NCI-H2107 (cell line): ENCODE measurements around the gene OR8K1.

Experiments used
- DNase-seq: peaks from one replicate; lab custom pipeline; 2025; lab: John Stamatoyannopoulos, UW

Gene OR8K1

GRCh38 chr11:56345739-56346138 is at the start of gene OR8K1:
Gene OR8K1, plus strand, starts transcription at chr11:56346039. Its CDS starts 0 bp downstream, at chr11:56346039.
- no peak for DNase-seq

GRCh38 chr11:56296898-56297297 is 48.9 kb upstream of the OR8K1 start:
- DNase-seq: no peak

DNA sequence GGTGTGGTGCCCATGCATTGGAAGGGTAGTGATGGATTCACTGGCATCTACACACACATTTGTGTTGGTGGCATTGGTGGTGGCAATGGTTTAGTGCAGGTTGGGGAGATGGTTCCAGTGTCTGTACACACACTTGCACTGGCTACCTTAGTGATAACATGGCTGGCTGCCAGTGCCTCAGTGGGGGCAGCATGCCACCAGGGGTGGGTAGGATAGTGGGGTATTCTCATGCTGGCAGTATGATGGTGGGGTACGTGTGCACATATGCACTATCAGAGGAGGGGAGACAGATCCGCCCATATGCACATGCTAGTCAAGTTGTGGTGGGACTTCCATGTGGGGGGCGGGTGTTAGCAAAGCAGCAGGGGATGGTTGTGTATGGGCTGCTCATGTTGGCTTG is 38.0 kb upstream of the OR8K1 start:
- DNase-seq: no peak

DNA sequence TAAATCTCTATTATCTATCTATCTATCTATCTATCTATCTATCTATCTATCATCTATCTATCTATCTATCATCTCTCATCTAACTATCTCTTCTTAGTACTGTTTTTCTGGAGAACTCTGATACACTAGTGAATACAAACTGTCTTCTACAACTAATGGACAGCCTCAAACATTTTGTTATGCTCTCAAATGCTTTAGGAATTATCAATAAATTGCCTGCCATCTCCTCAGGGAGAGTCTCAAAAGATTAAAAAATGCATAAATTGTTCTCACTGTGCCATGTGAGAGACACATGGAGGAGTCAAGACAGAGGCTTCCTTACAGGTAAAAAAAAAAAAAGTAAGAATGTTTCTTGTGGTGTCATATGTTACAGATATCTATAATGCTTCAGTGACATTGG is 31.0 kb upstream of the OR8K1 start, which contains the start of gene OR8K3:
OR8K3 (plus strand) TSS at position 301 of the 400 bp plus-strand sequence. CDS start 3,163 bp downstream, outside the sequence.
- DNase-seq: no peak

GRCh38 chr11:56331861-56332491 is 13.9 kb upstream of the OR8K1 start:
- no peak for DNase-seq

DNA sequence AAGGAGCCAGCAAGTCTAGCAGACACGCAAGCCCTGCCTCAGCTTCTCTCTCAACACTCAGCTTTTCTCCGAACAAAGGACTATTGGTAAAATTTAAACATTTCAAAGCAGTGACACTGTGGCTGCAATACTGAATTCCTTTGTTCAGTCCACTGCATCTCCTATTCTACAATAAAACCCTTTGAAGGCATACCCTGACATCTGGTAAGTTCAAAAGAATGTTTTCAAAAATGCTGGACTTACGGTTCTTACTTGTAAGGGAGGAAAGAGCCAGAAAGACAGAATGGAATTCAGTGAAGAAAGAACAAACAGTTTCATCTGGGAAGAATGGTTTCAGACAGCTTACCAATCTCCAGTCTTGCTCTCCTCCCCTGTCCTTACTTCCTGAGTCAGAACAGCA is 12.7 kb upstream of the OR8K1 start:
- no peak for DNase-seq

- DNase-seq: no peak
These were observed 5.5 kb upstream of the OR8K1 start for GRCh38 chr11:56340289-56340688.

GRCh38 chr11:56353991-56354390 is 8.2 kb downstream of the OR8K1 start, which contains the start of gene OR8J1:
Gene OR8J1, plus strand, starts transcription at chr11:56354291. Its CDS starts 5,956 bp downstream, at chr11:56360247.
- DNase-seq: no peak

DNA sequence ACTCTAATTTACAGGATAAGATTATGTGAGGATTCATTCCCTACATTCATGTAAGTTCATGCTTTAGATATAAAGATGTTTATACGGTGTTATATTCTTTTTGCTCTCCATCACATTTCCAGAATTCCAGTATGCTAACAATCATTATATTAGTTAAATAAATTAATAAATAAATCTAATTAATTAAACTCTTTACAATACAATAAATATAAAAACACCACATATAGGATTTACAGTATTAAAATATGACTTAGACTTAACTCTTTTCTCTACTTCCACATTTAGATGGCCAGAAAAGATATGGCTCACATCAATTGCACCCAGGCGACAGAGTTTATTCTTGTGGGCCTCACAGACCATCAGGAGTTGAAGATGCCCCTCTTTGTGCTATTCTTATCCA is 29.5 kb downstream of the OR8K1 start, which contains the start of gene OR8U1:
OR8U1 (plus strand) TSS at position 301 of the 400 bp plus-strand sequence; CDS start at position 301, 0 bp downstream.
- no peak for DNase-seq

GRCh38 chr11:56380120-56380519 is 34.3 kb downstream of the OR8K1 start:
- DNase-seq: no peak

GRCh38 chr11:56394381-56394780 is 48.5 kb downstream of the OR8K1 start:
- DNase-seq: no peak

DNA sequence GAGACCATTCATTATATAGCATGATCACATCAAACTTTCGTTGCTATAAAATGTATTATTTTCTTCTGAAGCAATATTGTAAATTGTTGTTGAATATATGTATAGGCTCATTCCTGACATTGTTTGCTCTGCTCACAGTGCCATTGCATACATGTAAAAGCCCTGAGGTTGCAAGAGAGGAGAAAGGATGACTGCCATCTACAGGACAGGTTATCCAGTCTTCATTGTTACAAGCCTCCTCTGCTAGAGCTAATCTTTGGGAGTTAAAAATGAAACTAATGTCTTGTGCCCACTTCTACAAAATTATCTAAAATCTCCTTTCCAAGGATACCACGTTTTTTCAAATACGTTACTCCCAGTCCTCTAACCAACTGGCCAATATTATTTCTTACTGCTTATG is 50.2 kb downstream of the OR8K1 start:
- DNase-seq: no peak
